ENCODE measurements around the gene ICAM4.

Gene ICAM4

DNA sequence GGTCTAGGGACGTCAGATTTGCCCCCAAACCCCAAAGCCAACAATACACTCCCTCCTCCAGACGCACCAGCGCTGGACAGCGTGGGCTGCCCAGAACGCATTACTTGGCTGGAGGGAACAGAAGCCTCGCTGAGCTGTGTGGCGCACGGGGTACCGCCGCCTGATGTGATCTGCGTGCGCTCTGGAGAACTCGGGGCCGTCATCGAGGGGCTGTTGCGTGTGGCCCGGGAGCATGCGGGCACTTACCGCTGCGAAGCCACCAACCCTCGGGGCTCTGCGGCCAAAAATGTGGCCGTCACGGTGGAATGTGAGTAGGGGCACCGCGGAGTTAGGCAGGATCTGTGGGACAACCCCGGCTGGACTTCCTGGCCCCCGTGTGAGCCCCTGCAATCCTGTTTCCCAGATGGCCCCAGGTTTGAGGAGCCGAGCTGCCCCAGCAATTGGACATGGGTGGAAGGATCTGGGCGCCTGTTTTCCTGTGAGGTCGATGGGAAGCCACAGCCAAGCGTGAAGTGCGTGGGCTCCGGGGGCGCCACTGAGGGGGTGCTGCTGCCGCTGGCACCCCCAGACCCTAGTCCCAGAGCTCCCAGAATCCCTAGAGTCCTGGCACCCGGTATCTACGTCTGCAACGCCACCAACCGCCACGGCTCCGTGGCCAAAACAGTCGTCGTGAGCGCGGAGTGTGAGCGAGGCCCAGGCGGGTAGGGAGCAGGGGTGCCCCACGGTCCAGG lies 7.0 kb downstream of the ICAM4 start:
- no peak overlapping the region for H3K4ac ChIP-seq (ENCODE audit: low read depth in 1 of 2, low read length in 2 of 2)

DNA sequence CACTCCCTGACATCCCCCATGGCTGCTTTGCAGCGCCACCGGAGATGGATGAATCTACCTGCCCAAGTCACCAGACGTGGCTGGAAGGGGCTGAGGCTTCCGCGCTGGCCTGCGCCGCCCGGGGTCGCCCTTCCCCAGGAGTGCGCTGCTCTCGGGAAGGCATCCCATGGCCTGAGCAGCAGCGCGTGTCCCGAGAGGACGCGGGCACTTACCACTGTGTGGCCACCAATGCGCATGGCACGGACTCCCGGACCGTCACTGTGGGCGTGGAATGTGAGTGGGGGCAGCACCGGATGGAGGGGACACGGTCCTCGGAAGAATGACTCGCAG lies 7.6 kb downstream of the ICAM4 start:
- Histone ChIP-seq H2BK5ac (ENCODE audit: low read depth, low read length, poor library complexity, severe bottlenecking) (no peak overlapping the region), H2AFZ (ENCODE audit: low read depth, low read length) (no peak overlapping the region), H3K27me3 (ENCODE audit: control insufficient read depth in 1 of 2, insufficient read depth in 1 of 2, low read length in 2 of 2) (peaks cover 73 to 79% of the 10 kb centered on the region in 2 experiments), H3K14ac (ENCODE audit: low read length in 2 of 2) (no peak overlapping the region), H3K18ac (ENCODE audit: low read depth in 1 of 2, low read length in 2 of 2) (no peak overlapping the region), H2BK12ac (ENCODE audit: low read length in 2 of 2) (no peak overlapping the region), H3K4ac (ENCODE audit: low read depth in 1 of 2, low read length in 2 of 2) (no peak overlapping the region), H3K4me2 (ENCODE audit: low read length, poor library complexity, severe bottlenecking) (no peak overlapping the region), H3K79me1 (replicated peaks; ENCODE audit: low read length, poor library complexity, severe bottlenecking) (no peaks in the 10 kb centered on the region), H3K36me3 (ENCODE audit: control insufficient read depth in 1 of 2, insufficient read depth in 2 of 2, low read depth in 1 of 2, low read length in 2 of 2) (peaks cover 0 to 3% of the 10 kb centered on the region in 2 experiments), H3K9ac (ENCODE audit: low read length) (no peak overlapping the region), H3K9me3 (ENCODE audit: control insufficient read depth, low read length) (peaks cover 4% of the 10 kb centered on the region), H2BK120ac (ENCODE audit: low read depth, low read length) (no peak overlapping the region), H2BK15ac (ENCODE audit: low read depth, poor library complexity, severe bottlenecking) (no peak overlapping the region), H3K23ac (ENCODE audit: low read length in 2 of 2) (peak overlapping the region in 1 of 2 experiments; percentile 73), H3K27ac (ENCODE audit: low read length, poor library complexity, severe bottlenecking) (no peak overlapping the region), H4K8ac (ENCODE audit: low read length) (no peak overlapping the region), H2AK5ac (ENCODE audit: low read length, severe bottlenecking) (no peak overlapping the region), H4K91ac (ENCODE audit: low read length) (no peak overlapping the region), H3K4me3 (ENCODE audit: insufficient read depth in 1 of 2, low read depth in 1 of 2, low read length in 2 of 2) (no peak overlapping the region), H3K4me1 (ENCODE audit: control insufficient read depth, insufficient read depth, low read depth, low read length) (peaks cover 52% of the 10 kb centered on the region)
- 42% methylated on average over 25 of the region's 25 CpGs for WGBS
- no peak for DNase-seq

More for the DNA sequence above, 7.0 kb downstream of the ICAM4 start:
- Histone ChIP-seq H3K14ac (ENCODE audit: low read length in 2 of 2) (no peak overlapping the region), H2BK15ac (ENCODE audit: low read depth, poor library complexity, severe bottlenecking) (no peak overlapping the region), H3K27me3 (ENCODE audit: control insufficient read depth in 1 of 2, insufficient read depth in 1 of 2, low read length in 2 of 2) (peaks cover 78 to 79% of the 10 kb centered on the region in 2 experiments), H4K8ac (ENCODE audit: low read length) (no peak overlapping the region), H3K4me3 (ENCODE audit: insufficient read depth in 1 of 2, low read depth in 1 of 2, low read length in 2 of 2) (peak overlapping the region in 1 of 2 experiments; percentile 15), H3K9me3 (ENCODE audit: control insufficient read depth, low read length) (peaks cover 7% of the 10 kb centered on the region), H3K18ac (ENCODE audit: low read depth in 1 of 2, low read length in 2 of 2) (no peak overlapping the region), H3K4me2 (ENCODE audit: low read length, poor library complexity, severe bottlenecking) (no peak overlapping the region), H2BK120ac (ENCODE audit: low read depth, low read length) (no peak overlapping the region), H3K27ac (ENCODE audit: low read length, poor library complexity, severe bottlenecking) (no peak overlapping the region), H4K91ac (ENCODE audit: low read length) (no peak overlapping the region), H3K9ac (ENCODE audit: low read length) (no peak overlapping the region), H3K4me1 (ENCODE audit: control insufficient read depth, insufficient read depth, low read depth, low read length) (peaks cover 57% of the 10 kb centered on the region), H2AFZ (ENCODE audit: low read depth, low read length) (no peak overlapping the region), H3K36me3 (ENCODE audit: control insufficient read depth in 1 of 2, insufficient read depth in 2 of 2, low read depth in 1 of 2, low read length in 2 of 2) (peaks cover 0 to 3% of the 10 kb centered on the region in 2 experiments), H2AK5ac (ENCODE audit: low read length, severe bottlenecking) (no peak overlapping the region), H2BK12ac (ENCODE audit: low read length in 2 of 2) (no peak overlapping the region), H3K79me1 (replicated peaks; ENCODE audit: low read length, poor library complexity, severe bottlenecking) (no peaks in the 10 kb centered on the region), H3K23ac (ENCODE audit: low read length in 2 of 2) (peak overlapping the region in 1 of 2 experiments; percentile 73), H2BK5ac (ENCODE audit: low read depth, low read length, poor library complexity, severe bottlenecking) (no peak overlapping the region)
- 65% methylated on average over 49 of the region's 49 CpGs for WGBS
- no peak for DNase-seq

GRCh38 chr19:10295305-10295846 lies 8.6 kb downstream of the ICAM4 start:
- H4K91ac ChIP-seq (ENCODE audit: low read length) = no peak overlapping the region
- H3K27me3 ChIP-seq (ENCODE audit: control insufficient read depth in 1 of 2, insufficient read depth in 1 of 2, low read length in 2 of 2) = peaks cover 64 to 79% of the 10 kb centered on the region in 2 experiments
- H2BK12ac ChIP-seq (ENCODE audit: low read length in 2 of 2) = no peak overlapping the region
- no peak overlapping the region for H3K14ac ChIP-seq (ENCODE audit: low read length in 2 of 2)
- H2BK120ac ChIP-seq (ENCODE audit: low read depth, low read length) = no peak overlapping the region
- H3K4ac ChIP-seq (ENCODE audit: low read depth in 1 of 2, low read length in 2 of 2) = no peak overlapping the region
- H2AK5ac ChIP-seq (ENCODE audit: low read length, severe bottlenecking) = no peak overlapping the region
- peak overlapping the region in 1 of 2 experiments; percentile 15 for H3K23ac ChIP-seq (ENCODE audit: low read length in 2 of 2)
- H3K4me1 ChIP-seq (ENCODE audit: control insufficient read depth, insufficient read depth, low read depth, low read length) = peaks cover 42% of the 10 kb centered on the region
- H3K9me3 ChIP-seq (ENCODE audit: control insufficient read depth, low read length) = peaks cover 4% of the 10 kb centered on the region
- 13% methylated on average over 44 of the region's 48 CpGs for WGBS
- no peak overlapping the region for H3K4me3 ChIP-seq (ENCODE audit: insufficient read depth in 1 of 2, low read depth in 1 of 2, low read length in 2 of 2)
- no peaks in the 10 kb centered on the region for H3K79me1 ChIP-seq (replicated peaks; ENCODE audit: low read length, poor library complexity, severe bottlenecking)
- H3K18ac ChIP-seq (ENCODE audit: low read depth in 1 of 2, low read length in 2 of 2) = no peak overlapping the region
- no peak overlapping the region for H3K9ac ChIP-seq (ENCODE audit: low read length)
- H3K36me3 ChIP-seq (ENCODE audit: control insufficient read depth in 1 of 2, insufficient read depth in 2 of 2, low read depth in 1 of 2, low read length in 2 of 2) = peaks cover 0 to 3% of the 10 kb centered on the region in 2 experiments
- no peak overlapping the region for H4K8ac ChIP-seq (ENCODE audit: low read length)
- no peak for DNase-seq
- no peak overlapping the region for H2AFZ ChIP-seq (ENCODE audit: low read depth, low read length)
- no peak overlapping the region for H3K27ac ChIP-seq (ENCODE audit: low read length, poor library complexity, severe bottlenecking)
- no peak overlapping the region for H2BK5ac ChIP-seq (ENCODE audit: low read depth, low read length, poor library complexity, severe bottlenecking)
- no peak overlapping the region for H2BK15ac ChIP-seq (ENCODE audit: low read depth, poor library complexity, severe bottlenecking)
- no peak overlapping the region for H3K4me2 ChIP-seq (ENCODE audit: low read length, poor library complexity, severe bottlenecking)

GRCh38 chr19:10295847-10296591 lies 9.3 kb downstream of the ICAM4 start:
- Histone ChIP-seq H3K4me3 (ENCODE audit: insufficient read depth in 1 of 2, low read depth in 1 of 2, low read length in 2 of 2) (no peak overlapping the region), H3K4me1 (ENCODE audit: control insufficient read depth, insufficient read depth, low read depth, low read length) (peaks cover 35% of the 10 kb centered on the region), H4K8ac (ENCODE audit: low read length) (no peak overlapping the region), H3K9me3 (ENCODE audit: control insufficient read depth, low read length) (peaks cover 4% of the 10 kb centered on the region), H2BK12ac (ENCODE audit: low read length in 2 of 2) (no peak overlapping the region), H3K4ac (ENCODE audit: low read depth in 1 of 2, low read length in 2 of 2) (no peak overlapping the region), H3K9ac (ENCODE audit: low read length) (no peak overlapping the region), H2AK5ac (ENCODE audit: low read length, severe bottlenecking) (no peak overlapping the region), H2BK5ac (ENCODE audit: low read depth, low read length, poor library complexity, severe bottlenecking) (no peak overlapping the region), H3K79me1 (replicated peaks; ENCODE audit: low read length, poor library complexity, severe bottlenecking) (no peaks in the 10 kb centered on the region), H3K36me3 (ENCODE audit: control insufficient read depth in 1 of 2, insufficient read depth in 2 of 2, low read depth in 1 of 2, low read length in 2 of 2) (peaks cover 0 to 3% of the 10 kb centered on the region in 2 experiments), H3K4me2 (ENCODE audit: low read length, poor library complexity, severe bottlenecking) (peak overlapping the region; percentile 55), H4K91ac (ENCODE audit: low read length) (no peak overlapping the region), H3K18ac (ENCODE audit: low read depth in 1 of 2, low read length in 2 of 2) (no peak overlapping the region), H2BK120ac (ENCODE audit: low read depth, low read length) (no peak overlapping the region), H3K23ac (ENCODE audit: low read length in 2 of 2) (no peak overlapping the region), H3K14ac (ENCODE audit: low read length in 2 of 2) (no peak overlapping the region), H3K27me3 (ENCODE audit: control insufficient read depth in 1 of 2, insufficient read depth in 1 of 2, low read length in 2 of 2) (peaks cover 57 to 72% of the 10 kb centered on the region in 2 experiments), H2BK15ac (ENCODE audit: low read depth, poor library complexity, severe bottlenecking) (peak overlapping the region; percentile 60), H3K27ac (ENCODE audit: low read length, poor library complexity, severe bottlenecking) (no peak overlapping the region), H2AFZ (ENCODE audit: low read depth, low read length) (peak overlapping the region; percentile 39)
- DNase-seq = no peak
- WGBS = 6% methylated on average over 52 of the region's 58 CpGs
